K562 (cell line): ENCODE measurements around the gene ALKBH3. TPM values are rescaled to one million over a fixed set of nuclear protein-coding genes. Genes with fewer than 3 reads are reported as not detected.

Experiments
- ATAC-seq: fragments of 200-7000 bp; cut with Tn5 transposase; 3 replicates; pipeline ENCODE4 v1.9.1; 2020; ENCODE audit warnings: moderate library complexity
- BruUV-seq: library from RNA; stranded (reverse); fragments of 400-500 nt; replicated peaks from 2 replicates; lab custom pipeline; 2021; lab: Mats Ljungman, UMichigan
- CTCF ChIA-PET: fragments of 300-600 bp; formaldehyde crosslinking; extraction: SDS; loops from one replicate; lab custom pipeline; 2021; ENCODE audit warnings: low intra/inter-chr PET ratio; lab: Yijun Ruan, JAX
- POLR2A ChIA-PET: fragments of 300-600, 350-650 bp; sonication (Branson Sonifier 250); formaldehyde crosslinking; extraction: SDS; loops from one replicate; lab custom pipeline; 2021; ENCODE audit warnings: antibody characterized with exemption, inconsistent platforms; lab: Yijun Ruan, JAX
- DNase-seq, 4 experiments: peaks; one replicate each; pipeline versions ENCODE4 v3.0.0 to v3.0.0-alpha.2; 2011 to 2018; ENCODE audit warnings: low spot score in 3 of 4, mixed read lengths in 3 of 4; ENCODE audit errors: extremely low read depth in 1 of 4
- FAIRE-seq: peaks from 2 replicates; lab custom pipeline; 2011; peaks lifted over from hg19 to GRCh38; lab: Jason Lieb, UNC
- H2AFZ ChIP-seq: 2 replicates; pipeline ENCODE4 v1.6.0; 2011; ENCODE audit warnings: low read depth, low read length, control low read depth, inconsistent platforms
- H3K27ac ChIP-seq: fragments of 200-600 bp; 3 replicates; pipeline ENCODE4 v1.8.0; 2011; ENCODE audit warnings: low read depth, mild to moderate bottlenecking, control low read depth, inconsistent platforms, low read length, moderate library complexity, mixed read lengths; ENCODE audit errors: extremely low read depth
- H3K27me3 ChIP-seq, 2 experiments: fragments of 300-600 bp in 1 of 2; 2 replicates in 1 of 2; 3 replicates in 1 of 2; pipeline versions ENCODE4 v1.6.0 to v1.8.0; 2011; ENCODE audit warnings: inconsistent platforms in 2 of 2, low read length in 2 of 2, mild to moderate bottlenecking in 1 of 2, mixed read lengths in 1 of 2, moderate library complexity in 1 of 2; ENCODE audit not compliant: control insufficient read depth in 2 of 2, insufficient read depth in 2 of 2
- H3K36me3 ChIP-seq: fragments of 300-600 bp; 3 replicates; pipeline ENCODE4 v1.8.0; 2011; ENCODE audit warnings: mild to moderate bottlenecking, low read length, inconsistent platforms; ENCODE audit not compliant: control insufficient read depth, insufficient read depth
- H3K4me1 ChIP-seq, 2 experiments: fragments of 200-600 bp in 1 of 2; replicated peaks in 1 of 2; 2 replicates in 1 of 2; 3 replicates in 1 of 2; pipeline versions ENCODE4 v1.5.1 to v1.8.0; 2011; ENCODE audit warnings: inconsistent platforms in 2 of 2, low read length in 2 of 2, mild to moderate bottlenecking in 1 of 2, mixed read lengths in 1 of 2, moderate library complexity in 1 of 2; ENCODE audit not compliant: control insufficient read depth in 2 of 2, insufficient read depth in 2 of 2
- H3K4me2 ChIP-seq: 2 replicates; pipeline ENCODE4 v1.6.1; 2011; ENCODE audit warnings: low read length, control low read depth, inconsistent platforms, mixed read lengths; ENCODE audit not compliant: insufficient read depth
- H3K4me3 ChIP-seq: fragments of 200-600 bp; sonication (generic), shearing (Covaris generic); 2 replicates; pipeline ENCODE4 v1.5.1; 2016; ENCODE audit warnings: control low read depth, inconsistent platforms
- H3K79me2 ChIP-seq: fragments of 200-600 bp; 3 replicates; pipeline ENCODE4 v1.8.0; 2011; ENCODE audit warnings: low read length, inconsistent platforms; ENCODE audit not compliant: control insufficient read depth, insufficient read depth
- H3K9ac ChIP-seq, 2 experiments: 2 replicates each; pipeline versions ENCODE4 v1.6.0 to v1.6.1; 2011; ENCODE audit warnings: low read depth in 2 of 2, low read length in 2 of 2, control low read depth in 1 of 2, inconsistent platforms in 1 of 2, mild to moderate bottlenecking in 1 of 2, mixed read lengths in 1 of 2; ENCODE audit not compliant: insufficient read depth in 1 of 2
- H3K9me1 ChIP-seq: one replicate; pipeline ENCODE4 v1.6.0; 2011; ENCODE audit warnings: inconsistent platforms, mild to moderate bottlenecking, low read length, moderate library complexity; ENCODE audit not compliant: control insufficient read depth, insufficient read depth
- H3K9me3 ChIP-seq: replicated peaks from 2 replicates; pipeline ENCODE4 v1.5.1; 2011; ENCODE audit warnings: low read depth, low read length, inconsistent platforms; ENCODE audit not compliant: control insufficient read depth, insufficient read depth
- H4K20me1 ChIP-seq: replicated peaks from 2 replicates; pipeline ENCODE4 v1.6.1; 2011; ENCODE audit warnings: low read length, inconsistent platforms, mixed read lengths; ENCODE audit not compliant: control insufficient read depth, insufficient read depth
- FOXK1 ChIP-seq: sonication (generic); formaldehyde crosslinking; IDR thresholded peaks from 2 replicates; pipeline ENCODE4 v1.8.0; 2022; ENCODE audit warnings: missing genetic modification reagents, mild to moderate bottlenecking, borderline replicate concordance
- KDM4B ChIP-seq, 2 experiments: fragments of 450-650 bp in 1 of 2; sonication (generic) in 1 of 2; IDR thresholded peaks; 2 replicates each; pipeline ENCODE4 v1.6.1; 2016 to 2017; ENCODE audit warnings: borderline replicate concordance in 2 of 2, antibody characterized with exemption in 1 of 2, low read depth in 1 of 2, mild to moderate bottlenecking in 1 of 2
- RB1 ChIP-seq: fragments of 450-650 bp; IDR thresholded peaks from 2 replicates; pipeline ENCODE4 v1.6.1; 2017; ENCODE audit warnings: low read depth, mild to moderate bottlenecking
- RUNX1 ChIP-seq: sonication (generic); IDR thresholded peaks from 2 replicates; pipeline ENCODE4 v1.6.1; 2016; ENCODE audit warnings: antibody characterized with exemption, low read depth
- SAFB ChIP-seq: fragments of 200-400 bp; formaldehyde crosslinking; IDR thresholded peaks from 2 replicates; pipeline ENCODE4 v1.6.1; 2017; ENCODE audit warnings: low read depth, low read length, borderline replicate concordance
- SRSF1 ChIP-seq: fragments of 200-400 bp; formaldehyde crosslinking; IDR thresholded peaks from 2 replicates; pipeline ENCODE4 v1.6.1; 2017; ENCODE audit warnings: mild to moderate bottlenecking, low read depth, low read length, moderate library complexity
- XRCC5 ChIP-seq: fragments of 200-400 bp; formaldehyde crosslinking; IDR thresholded peaks from 2 replicates; pipeline ENCODE4 v1.6.1; 2017; ENCODE audit warnings: low read depth, mild to moderate bottlenecking, low read length
- ZFX ChIP-seq: sonication (generic); formaldehyde crosslinking; IDR thresholded peaks from 2 replicates; pipeline ENCODE4 v1.8.0; 2022; ENCODE audit warnings: mild to moderate bottlenecking, missing genetic modification reagents, moderate library complexity
- ZNF589 ChIP-seq: fragments of 200-800 bp; sonication (Bioruptor generic); IDR thresholded peaks from 2 replicates; pipeline ENCODE4 v1.6.1; 2016; ENCODE audit warnings: low read depth, missing genetic modification characterization, missing compliant biosample characterization
- ZNF785 ChIP-seq: fragments of 250-450 bp; sonication (Bioruptor Pico); IDR thresholded peaks from 2 replicates; pipeline ENCODE4 v1.4.0; 2020; ENCODE audit warnings: mild to moderate bottlenecking
- WGBS: fragments of 100-300 bp; shearing (Covaris generic); methylation state at CpG from one replicate; pipeline ENCODE4 v1.1.6; 2016; ENCODE audit warnings: low coverage, mixed read lengths; ENCODE audit not compliant: insufficient coverage; ENCODE audit errors: missing lambda C conversion rate; 5-methylcytosine and 5-hydroxymethylcytosine counted together
- in situ Hi-C: fragments of 300-500 bp; cut with MboI; formaldehyde crosslinking; loops from 4 replicates; pipeline ENCODE4 v1.15.0; 2018; ENCODE audit warnings: inconsistent platforms, mixed read lengths
- intact Hi-C: fragments of 100-400 bp; cut with micrococcal nuclease; formaldehyde crosslinking; loops from 2 replicates; pipeline ENCODE4 v1.14.2; 2022
- polyA plus RNA-seq, 8 experiments: library from polyadenylated mRNA; depleted of rRNA in 4 of 8; stranded (reverse) in 5 of 8; unstranded in 3 of 8; fragments of >200 nt; fragmentation: Nextera tagmentation in 2 of 8; fragmentation: Illumina TruSeq in 1 of 8; extraction: Ambion mirVana in 2 of 8; extraction: Trizol in 1 of 8; gene quantifications; 2 replicates each; pipeline versions ENCODE4 v1.2.1 to v1.2.3, GENCODE V29; 2011 to 2014; ENCODE audit warnings: inconsistent platforms in 1 of 8, missing spikeins in 1 of 8
- total RNA-seq, 7 experiments: library from RNA; depleted of rRNA in 6 of 7; stranded (reverse); fragments of >200 nt in 6 of 7; fragmentation: Illumina TruSeq in 2 of 7; extraction: Trizol in 2 of 7; gene quantifications; 2 replicates each; pipeline versions ENCODE4 v1.2.1 to v1.2.3, GENCODE V29; 2011 to 2021; ENCODE audit warnings: low replicate concordance in 1 of 7
- TF ChIP-seq, protein P1 (sequence below): fragments of 450-650 bp; IDR thresholded peaks from 2 replicates; pipeline ENCODE4 v1.6.1; 2016; ENCODE audit warnings: antibody characterized with exemption
- TF ChIP-seq, protein P2 (sequence below): IDR thresholded peaks from 2 replicates; pipeline ENCODE4 v1.6.1; 2011; ENCODE audit warnings: borderline replicate concordance, low read depth, mild to moderate bottlenecking, moderate library complexity, low read length; ENCODE audit not compliant: insufficient read depth, poor library complexity, severe bottlenecking
- TF ChIP-seq, protein P3 (sequence below): sonication (generic); formaldehyde crosslinking; IDR thresholded peaks from 2 replicates; pipeline ENCODE4 v1.8.0; 2022; ENCODE audit warnings: missing genetic modification reagents, mild to moderate bottlenecking, moderate library complexity, borderline replicate concordance

Gene ALKBH3
- total and polyA plus RNA-seq, 9 of the 15 experiments (the other 6 are each of a cell fraction or from before 2014, with no cell fraction given), result 16.0 to 49.9 (median 36.5) TPM

DNA sequence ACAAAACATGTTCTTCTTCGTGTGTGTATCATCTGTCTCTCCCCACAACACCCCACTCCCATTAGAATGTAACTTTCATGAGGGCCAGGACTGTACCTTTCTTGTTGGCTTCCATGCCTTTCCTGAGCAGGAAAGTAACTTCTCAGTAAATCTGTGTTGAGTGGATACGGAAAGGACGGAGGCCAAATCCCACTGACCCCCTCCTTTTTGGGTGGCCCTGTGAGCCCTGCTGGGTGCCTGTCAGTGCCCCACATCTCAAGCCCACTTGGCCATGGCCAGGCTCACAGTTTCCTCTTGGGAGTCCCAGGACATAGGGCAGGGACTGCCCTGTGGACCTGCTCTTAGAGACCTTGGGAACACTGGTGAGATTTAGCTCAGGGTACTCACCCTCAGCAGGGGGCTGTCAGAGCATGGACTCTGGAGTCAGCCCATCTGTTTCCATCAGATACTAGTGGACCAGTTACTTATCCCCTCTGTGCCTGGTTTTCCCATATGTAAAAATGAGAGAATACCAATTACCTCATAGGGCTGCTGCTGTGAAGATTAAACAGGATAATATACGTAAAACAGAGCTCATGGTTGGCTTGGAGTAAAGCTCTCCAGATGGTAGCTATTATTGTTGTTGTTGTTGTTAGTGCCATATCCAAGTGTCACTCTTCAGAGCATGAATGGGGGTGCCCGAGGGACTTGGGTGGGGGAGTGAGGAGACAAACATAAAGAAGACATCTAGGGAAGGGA is 60.8 kb downstream of the ALKBH3 start (continued):
- TF ChIP-seq FOXK1 (CRISPR knock-in tag) (no peak), RUNX1 (no peak), XRCC5 (no peak), KDM4B (IDR thresholded peaks at IDR 0.05; ENCODE audit: borderline replicate concordance in 2 of 2, low read depth in 1 of 2) (no peak)
- TF ChIP-seq, protein P1, sequence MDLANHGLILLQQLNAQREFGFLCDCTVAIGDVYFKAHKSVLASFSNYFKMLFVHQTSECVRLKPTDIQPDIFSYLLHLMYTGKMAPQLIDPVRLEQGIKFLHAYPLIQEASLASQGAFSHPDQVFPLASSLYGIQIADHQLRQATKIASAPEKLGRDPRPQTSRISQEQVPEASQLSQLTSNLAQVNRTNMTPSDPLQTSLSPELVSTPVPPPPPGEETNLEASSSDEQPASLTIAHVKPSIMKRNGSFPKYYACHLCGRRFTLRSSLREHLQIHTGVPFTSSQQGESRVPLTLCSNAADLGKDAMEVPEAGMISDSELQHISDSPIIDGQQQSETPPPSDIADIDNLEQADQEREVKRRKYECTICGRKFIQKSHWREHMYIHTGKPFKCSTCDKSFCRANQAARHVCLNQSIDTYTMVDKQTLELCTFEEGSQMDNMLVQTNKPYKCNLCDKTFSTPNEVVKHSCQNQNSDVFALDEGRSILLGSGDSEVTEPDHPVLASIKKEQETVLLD, result no peak

DNA sequence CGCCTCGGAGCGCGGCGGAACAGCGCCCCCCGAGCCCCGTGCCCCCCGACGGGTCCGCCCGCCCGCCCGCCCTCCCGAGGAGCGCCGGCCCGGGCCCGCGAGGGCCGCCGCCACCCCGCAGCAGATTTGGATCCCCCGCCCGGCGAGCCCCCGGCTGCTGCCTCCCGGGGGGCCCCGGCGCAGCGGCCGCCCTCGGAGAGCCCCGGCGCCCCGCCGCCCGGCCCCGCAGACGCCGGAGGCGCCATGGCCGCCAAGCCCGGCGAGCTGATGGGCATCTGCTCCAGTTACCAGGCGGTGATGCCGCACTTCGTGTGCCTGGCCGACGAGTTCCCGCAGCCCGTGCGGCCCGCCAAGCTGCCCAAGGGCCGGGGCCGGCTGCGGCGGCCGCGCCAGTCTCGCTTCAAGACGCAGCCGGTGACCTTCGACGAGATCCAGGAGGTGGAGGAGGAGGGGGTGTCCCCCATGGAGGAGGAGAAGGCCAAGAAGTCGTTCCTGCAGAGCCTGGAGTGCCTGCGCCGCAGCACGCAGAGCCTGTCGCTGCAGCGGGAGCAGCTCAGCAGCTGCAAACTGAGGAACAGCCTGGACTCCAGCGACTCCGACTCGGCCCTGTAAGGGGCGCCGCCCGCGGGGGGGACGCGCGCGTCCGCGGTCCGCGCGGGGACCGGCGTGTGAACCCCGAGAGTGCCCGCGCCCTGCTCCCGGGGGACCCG is 62.2 kb downstream of the ALKBH3 start:
- no peak for FAIRE-seq
- Histone ChIP-seq H3K36me3 (no peaks in the 10 kb centered on the region), H3K27me3 (peaks cover 10 to 22% of the 10 kb centered on the region in 2 experiments; a peak in 4 of 5 replicates), H3K4me1 (peaks cover 24 to 36% of the 10 kb centered on the region in 2 experiments; a peak in 4 of 5 replicates), H2AFZ (peak overlapping the region; percentile 85), H3K27ac (no peak overlapping the region), H3K4me2 (peak overlapping the region; percentile 78), H3K4me3 (peak overlapping the region; percentile 57), H3K9ac (peak overlapping the region; percentile 63 to 90; a peak in 3 of 4 replicates), H3K9me1 (no peaks in the 10 kb centered on the region), H4K20me1 (no peaks in the 10 kb centered on the region; the same call in 1 of the 2 replicates), H3K79me2 (no peaks in the 10 kb centered on the region; the same call in 2 of the 3 replicates), H3K9me3 (no peaks in the 10 kb centered on the region)
- ChIA-PET CTCF (interaction anchor here (2.7 kb wide), 1 partner anchor 52 kb away, joined by 22 read pairs; no protein-coding TSS in a partner anchor), POLR2A (interaction anchor here (0.6 to 4.5 kb wide), 12 partner anchors 10 to 371 kb away, joined by 3 to 21 read pairs (median 4); no protein-coding TSS in a partner anchor)
- peak; percentile 44 to 73 (median 60) for DNase-seq
- ATAC-seq, result peak; percentile 24
- intact Hi-C loops, result loop anchor here (10.0 kb wide), 2 partner anchors 118 to 122 kb away; partner anchors contain the start of gene ACCS
- BruUV-seq, result no TSS peak
- in situ Hi-C loops, result no loop called here
- 1% methylated on average over 49 of the region's 94 CpGs for WGBS
- TF ChIP-seq ZFX (0 out of 2 replicates have a peak, but pooled peaks have one; percentile 21), ZNF589 (CRISPR knock-in tag) (no peak), RB1 (peak; percentile 25; the same call in 1 of the 2 replicates), ZNF785 (CRISPR knock-in tag) (no peak), SAFB (peak; percentile 94), SRSF1 (no peak)
- TF ChIP-seq, protein P2, sequence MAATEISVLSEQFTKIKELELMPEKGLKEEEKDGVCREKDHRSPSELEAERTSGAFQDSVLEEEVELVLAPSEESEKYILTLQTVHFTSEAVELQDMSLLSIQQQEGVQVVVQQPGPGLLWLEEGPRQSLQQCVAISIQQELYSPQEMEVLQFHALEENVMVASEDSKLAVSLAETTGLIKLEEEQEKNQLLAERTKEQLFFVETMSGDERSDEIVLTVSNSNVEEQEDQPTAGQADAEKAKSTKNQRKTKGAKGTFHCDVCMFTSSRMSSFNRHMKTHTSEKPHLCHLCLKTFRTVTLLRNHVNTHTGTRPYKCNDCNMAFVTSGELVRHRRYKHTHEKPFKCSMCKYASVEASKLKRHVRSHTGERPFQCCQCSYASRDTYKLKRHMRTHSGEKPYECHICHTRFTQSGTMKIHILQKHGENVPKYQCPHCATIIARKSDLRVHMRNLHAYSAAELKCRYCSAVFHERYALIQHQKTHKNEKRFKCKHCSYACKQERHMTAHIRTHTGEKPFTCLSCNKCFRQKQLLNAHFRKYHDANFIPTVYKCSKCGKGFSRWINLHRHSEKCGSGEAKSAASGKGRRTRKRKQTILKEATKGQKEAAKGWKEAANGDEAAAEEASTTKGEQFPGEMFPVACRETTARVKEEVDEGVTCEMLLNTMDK, result peak; percentile 59
- TF ChIP-seq, protein P3, sequence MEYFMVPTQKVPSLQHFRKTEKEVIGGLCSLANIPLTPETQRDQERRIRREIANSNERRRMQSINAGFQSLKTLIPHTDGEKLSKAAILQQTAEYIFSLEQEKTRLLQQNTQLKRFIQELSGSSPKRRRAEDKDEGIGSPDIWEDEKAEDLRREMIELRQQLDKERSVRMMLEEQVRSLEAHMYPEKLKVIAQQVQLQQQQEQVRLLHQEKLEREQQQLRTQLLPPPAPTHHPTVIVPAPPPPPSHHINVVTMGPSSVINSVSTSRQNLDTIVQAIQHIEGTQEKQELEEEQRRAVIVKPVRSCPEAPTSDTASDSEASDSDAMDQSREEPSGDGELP (CRISPR knock-in tag), result 0 out of 2 replicates have a peak, but pooled peaks have one; percentile 20
